Frontal cortex (tissue), 4 donors: ENCODE measurements around the gene SLC30A1. TPM values are rescaled to one million over a fixed set of nuclear protein-coding genes. Genes with fewer than 3 reads are reported as not detected.
"Not testable (repeated sequence)": the region's sequence is repeated elsewhere in the genome, so short reads cannot be mapped to it uniquely, and the experiment has no call there.

Experiments used
- DNase-seq, 2 donors: peaks; one replicate each; pipeline ENCODE4 v3.0.0; 2012; ENCODE audit warnings: low spot score in 2 of 2
- FAIRE-seq: peaks from 2 replicates; lab custom pipeline; 2012; peaks lifted over from hg19 to GRCh38; lab: Jason Lieb, UNC
- total RNA-seq: library from RNA; depleted of rRNA; stranded (reverse); fragments of >200 nt; gene quantifications from one replicate; pipeline ENCODE4 v1.2.3, GENCODE V29; 2014
- donor health status: control.
- donor health status: control.
- donor health status: control.

Gene SLC30A1
- total RNA-seq: 19.2 TPM

DNA sequence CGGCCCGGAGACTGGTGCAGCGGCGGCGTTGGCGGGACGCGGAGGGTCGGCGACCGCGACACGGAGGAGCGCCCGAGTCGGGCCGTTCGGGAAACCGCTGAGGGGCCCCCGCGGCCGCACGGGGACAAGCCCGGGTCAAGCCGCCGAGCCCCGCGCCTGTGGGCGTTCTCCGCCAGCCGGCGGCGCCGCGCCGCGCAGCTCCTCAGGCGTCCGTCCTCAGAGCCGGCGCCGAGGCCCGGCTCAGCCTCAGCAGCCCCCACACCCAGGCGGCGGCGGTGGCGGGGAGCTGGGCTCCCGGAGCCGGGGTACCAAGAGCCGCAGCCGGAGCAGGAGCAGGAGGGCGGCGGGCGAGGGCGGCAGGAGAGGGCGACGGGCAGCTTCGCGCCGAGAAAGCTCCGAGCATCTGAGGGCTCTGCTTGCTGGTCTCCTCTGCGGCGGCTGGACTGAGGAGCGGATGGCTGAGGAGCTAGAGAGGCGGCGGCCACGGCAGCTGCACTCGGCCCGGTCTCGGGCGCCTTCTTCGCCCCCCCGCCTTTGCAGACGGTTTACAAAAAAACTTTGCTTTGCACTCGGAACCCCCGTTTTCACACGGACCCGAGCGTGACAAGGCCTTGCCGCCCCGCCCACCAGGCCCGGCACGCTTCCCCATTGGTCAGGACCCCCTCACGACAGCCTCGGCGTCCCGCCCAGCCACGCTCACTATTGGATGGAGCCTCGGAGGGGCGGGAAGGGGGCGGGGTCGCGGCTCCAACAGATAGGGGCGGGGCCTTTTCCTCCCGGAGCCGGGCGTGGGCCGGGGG, at the start of gene SLC30A1:
TSS of gene SLC30A1 (minus strand) at position 522 of the 800 bp plus-strand sequence. CDS start 549 bp downstream, outside the sequence.
- no peak for FAIRE-seq
- DNase-seq: peak; percentile 99 to 100

- DNase-seq: no peak
Observed at GRCh38 chr1:211628417-211628816, 49.5 kb upstream of the SLC30A1 start.

GRCh38 chr1:211627259-211627658, 48.3 kb upstream of the SLC30A1 start:
- no peak for FAIRE-seq
- no peak for DNase-seq

More at GRCh38 chr1:211628417-211628816, 49.5 kb upstream of the SLC30A1 start:
- no peak for FAIRE-seq

- not testable (repeated sequence) for DNase-seq, FAIRE-seq
Observed at GRCh38 chr1:211625866-211626265, 46.9 kb upstream of the SLC30A1 start.

- no peak for DNase-seq
- FAIRE-seq: no peak
Observed at GRCh38 chr1:211625040-211625439, 46.1 kb upstream of the SLC30A1 start.

DNA sequence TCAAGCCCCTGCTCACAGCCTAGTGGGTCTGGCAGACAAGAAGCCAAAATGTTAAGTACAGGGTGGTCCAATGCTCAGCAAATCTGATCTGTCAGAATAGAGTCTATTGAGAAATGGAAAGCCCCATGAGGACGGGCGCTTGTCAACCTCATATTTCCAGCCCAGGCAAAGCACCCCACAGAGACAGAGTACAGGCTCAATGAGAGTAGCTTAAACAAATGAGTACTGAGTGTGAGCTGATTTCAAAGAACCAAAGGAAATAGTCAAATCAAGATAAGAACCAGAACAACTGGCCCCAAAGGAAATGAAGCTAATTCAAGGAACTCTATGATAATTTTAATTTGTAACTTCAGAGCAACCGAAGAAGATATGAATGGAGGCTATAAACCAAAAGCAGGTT, 44.6 kb upstream of the SLC30A1 start:
- no peak for FAIRE-seq
- no peak for DNase-seq

- DNase-seq (no peak), FAIRE-seq (no peak)
Observed at GRCh38 chr1:211621447-211622198, 42.7 kb upstream of the SLC30A1 start.

GRCh38 chr1:211620097-211620496, 41.1 kb upstream of the SLC30A1 start:
- FAIRE-seq (no peak), DNase-seq (no peak)

DNA sequence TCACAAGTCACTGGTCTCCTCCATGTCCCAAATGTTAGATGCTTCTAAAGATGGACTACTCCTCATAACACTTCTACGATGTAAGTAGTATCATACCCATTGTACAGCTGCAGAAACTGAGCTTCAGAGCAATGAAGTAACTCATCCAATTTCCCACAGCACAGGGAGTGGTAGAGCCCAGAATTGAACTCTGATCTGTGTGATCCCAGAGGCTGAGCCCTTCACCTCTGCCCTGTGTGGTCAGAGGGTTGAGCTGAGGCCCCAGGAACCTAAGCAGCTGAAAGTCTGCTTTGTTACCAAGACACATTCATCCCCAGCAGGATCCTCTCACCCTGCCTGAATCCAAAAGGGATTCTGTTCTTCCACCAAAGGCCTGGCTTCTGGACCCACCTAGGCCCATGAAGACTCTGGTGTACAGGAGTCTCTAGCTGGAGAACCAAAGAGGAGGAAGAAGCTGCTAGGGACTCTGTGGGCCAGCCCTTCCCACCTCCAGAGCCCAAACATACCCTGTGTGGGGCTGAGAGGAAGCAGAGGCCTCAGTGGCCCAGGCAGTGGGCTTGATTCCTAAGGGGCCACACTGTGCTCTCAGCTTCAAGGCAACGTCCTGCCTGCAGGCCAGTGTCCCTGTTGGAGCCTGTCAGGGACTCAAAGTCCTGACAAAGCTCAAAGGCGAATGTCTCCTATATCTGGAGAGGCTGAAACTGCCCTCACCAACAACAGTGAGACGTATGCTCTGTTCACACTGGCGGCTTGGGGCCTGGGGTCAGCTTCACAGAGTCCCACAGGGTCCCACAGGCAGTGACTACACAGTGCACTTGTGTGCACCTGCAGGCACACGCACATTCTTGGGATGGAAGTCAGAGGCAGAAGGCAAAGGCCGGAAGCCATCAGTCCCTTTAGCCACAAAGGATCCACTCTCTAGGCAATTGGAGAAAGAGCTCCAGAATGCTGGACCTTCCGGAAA, 40.4 kb upstream of the SLC30A1 start:
- DNase-seq: no peak
- no peak for FAIRE-seq

GRCh38 chr1:211616965-211617297, 38.0 kb upstream of the SLC30A1 start:
- FAIRE-seq (no peak), DNase-seq (no peak)

GRCh38 chr1:211616231-211616964, 37.4 kb upstream of the SLC30A1 start:
- no peak for DNase-seq
- no peak for FAIRE-seq

DNA sequence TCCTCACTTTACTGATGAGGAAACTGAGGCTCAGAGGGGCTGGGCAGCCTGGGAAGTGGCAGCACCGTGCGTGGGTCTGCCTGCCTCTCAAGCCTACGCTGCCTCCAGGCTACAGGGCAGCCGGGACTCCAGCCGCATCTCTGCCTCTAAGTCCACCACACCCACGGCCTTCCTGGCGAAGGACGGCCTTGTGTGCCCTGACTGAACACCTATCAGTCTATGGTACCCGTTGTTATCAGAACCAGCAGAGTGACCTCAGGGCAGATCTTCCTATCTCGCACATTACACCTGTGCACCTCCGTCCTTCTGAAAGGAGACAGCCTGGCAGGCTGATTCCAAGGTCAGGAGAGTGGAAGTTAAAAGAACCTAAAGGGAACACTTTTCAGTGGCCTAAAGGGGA, 35.7 kb upstream of the SLC30A1 start:
- FAIRE-seq: no peak

DNA sequence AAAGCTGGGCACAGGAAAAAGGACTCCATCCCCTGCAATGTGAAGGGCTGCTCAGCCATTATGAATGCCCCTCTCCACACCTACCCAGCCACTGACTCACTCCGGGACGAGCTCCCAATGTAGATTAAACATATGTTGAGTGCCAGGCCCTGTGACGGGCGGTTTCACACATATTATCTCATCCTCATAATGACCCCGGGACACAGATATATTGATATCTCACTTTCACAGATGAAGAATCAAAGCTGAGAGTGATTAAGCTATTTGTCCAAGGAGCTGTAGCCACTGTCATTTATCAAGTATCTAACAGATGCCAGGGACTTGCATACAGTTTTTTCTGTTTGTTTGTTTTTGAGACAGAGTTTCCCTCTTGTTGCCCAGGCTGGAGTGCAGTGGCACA, 35.0 kb upstream of the SLC30A1 start:
- DNase-seq: no peak
- FAIRE-seq: no peak

More for the DNA sequence above, 35.7 kb upstream of the SLC30A1 start:
- no peak for DNase-seq

- DNase-seq (peak in 1 of 2 donors; percentile 38), FAIRE-seq (no peak)
Observed at GRCh38 chr1:211613108-211613947, 34.4 kb upstream of the SLC30A1 start.

GRCh38 chr1:211612786-211613107, 33.8 kb upstream of the SLC30A1 start:
- FAIRE-seq: no peak

GRCh38 chr1:211611818-211612217, 32.9 kb upstream of the SLC30A1 start:
- FAIRE-seq (no peak), DNase-seq (no peak)

More at GRCh38 chr1:211612786-211613107, 33.8 kb upstream of the SLC30A1 start:
- no peak for DNase-seq

DNA sequence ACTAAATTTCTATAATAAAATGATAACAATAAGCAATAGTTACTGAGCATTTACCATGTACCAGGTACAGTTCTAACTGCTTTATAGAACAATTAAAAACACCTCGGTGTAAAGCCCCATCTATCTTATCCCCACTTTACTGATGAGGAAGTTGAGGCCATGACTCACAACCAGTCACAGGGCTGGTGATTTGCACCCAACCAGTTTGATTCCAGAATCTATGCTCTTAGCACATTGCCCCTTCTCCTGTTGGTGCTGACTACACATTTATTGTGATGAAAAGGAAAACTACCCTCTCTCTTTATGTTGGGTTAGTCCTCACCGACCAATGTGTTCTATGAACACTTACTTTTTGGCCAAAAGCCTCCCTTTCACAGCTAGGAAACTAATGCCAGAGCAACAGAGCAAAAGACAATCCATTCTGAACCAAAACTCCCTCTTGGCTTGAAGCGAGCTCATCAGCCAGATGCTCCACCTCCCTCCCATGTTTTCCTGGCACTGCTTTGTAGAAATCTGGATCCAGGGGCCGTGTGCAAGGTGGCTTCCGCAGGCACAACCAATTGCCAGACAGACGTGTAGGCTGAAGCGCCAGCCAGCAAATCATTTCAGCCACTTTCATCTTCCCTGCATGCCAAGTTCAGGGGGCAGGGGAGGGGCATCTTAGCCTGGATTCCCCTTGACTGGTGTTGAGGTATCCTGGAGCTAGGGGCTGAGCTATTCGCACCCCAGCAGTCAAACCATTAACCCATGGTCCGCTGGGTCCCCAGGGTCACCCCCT, 32.0 kb upstream of the SLC30A1 start:
- no peak for FAIRE-seq
- peak; percentile 14 to 46 for DNase-seq
